Breast epithelium (tissue), 3 donors: ENCODE measurements around the gene TCN2.

ENCODE experiments used
- CTCF ChIP-seq, 3 donors: fragments of 450-650 bp; IDR thresholded peaks; one replicate each; pipeline ENCODE4 v1.5.1; 2016 to 2017; ENCODE audit warnings: antibody characterized with exemption in 3 of 3, mild to moderate bottlenecking in 3 of 3, moderate library complexity in 3 of 3
- POLR2AphosphoS5 ChIP-seq, 3 donors: sonication (generic); formaldehyde crosslinking; IDR thresholded peaks; one replicate each; pipeline ENCODE4 v1.6.1; 2017; ENCODE audit warnings: antibody characterized with exemption in 3 of 3

DNA sequence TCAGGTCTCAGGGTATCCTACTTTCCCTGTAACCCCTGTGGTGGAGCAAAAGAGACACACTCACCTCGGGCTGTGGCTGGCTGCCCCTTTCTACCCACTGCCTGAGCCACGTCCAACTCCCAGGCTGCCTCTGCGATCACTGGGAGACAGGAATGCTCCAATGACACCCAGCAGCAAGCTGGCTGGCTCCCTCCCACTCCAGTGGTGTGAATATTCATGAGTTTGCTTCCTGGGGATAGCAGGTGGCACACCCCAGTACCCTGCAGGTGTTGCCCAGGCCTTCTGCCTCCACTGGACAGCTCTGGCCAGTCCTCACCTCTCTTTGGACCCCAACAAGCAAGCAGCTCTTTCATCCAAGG is 42.2 kb upstream of the TCN2 start:
- TF ChIP-seq CTCF (IDR thresholded peaks at IDR 0.05): no peak
- no peak for TF ChIP-seq POLR2AphosphoS5 (IDR thresholded peaks at IDR 0.05)
